ENCODE results near the gene GPR4.
"Not testable (repeated sequence)": the region's sequence is repeated elsewhere in the genome, so short reads cannot be mapped to it uniquely, and the experiment has no call there.

GPR4 gene

GRCh38 chr19:45601524-45602374, at the start of gene GPR4:
Gene GPR4 (minus strand): TSS chr19:45602212. CDS start chr19:45591866, 10,346 bp downstream.
- in situ Hi-C loops (cut with HindIII; ENCODE audit: low sequenced_read_pairs), result no loop called here

- in situ Hi-C loops (cut with HindIII; ENCODE audit: low sequenced_read_pairs), result no loop called here
Measured at GRCh38 chr19:45650722-45651121, 48.7 kb upstream of the GPR4 start.

- in situ Hi-C loops (cut with HindIII; ENCODE audit: low sequenced_read_pairs), result no loop called here
Measured at GRCh38 chr19:45646345-45646698, 44.3 kb upstream of the GPR4 start.

- in situ Hi-C loops (cut with HindIII; ENCODE audit: low sequenced_read_pairs), result no loop called here
Measured at GRCh38 chr19:45645631-45646344, 43.8 kb upstream of the GPR4 start.

GRCh38 chr19:45645068-45645630, 43.1 kb upstream of the GPR4 start:
- in situ Hi-C loops (cut with HindIII; ENCODE audit: low sequenced_read_pairs), result no loop called here

GRCh38 chr19:45643927-45644771, 42.1 kb upstream of the GPR4 start:
- in situ Hi-C loops (cut with HindIII; ENCODE audit: low sequenced_read_pairs), result no loop called here

- in situ Hi-C loops (cut with HindIII; ENCODE audit: low sequenced_read_pairs), result no loop called here
Measured at GRCh38 chr19:45643024-45643926, 41.3 kb upstream of the GPR4 start.

GRCh38 chr19:45641274-45642105, 39.5 kb upstream of the GPR4 start:
- in situ Hi-C loops (cut with HindIII; ENCODE audit: low sequenced_read_pairs), result no loop called here

GRCh38 chr19:45640849-45641273, 38.8 kb upstream of the GPR4 start:
- in situ Hi-C loops (cut with HindIII; ENCODE audit: low sequenced_read_pairs), result no loop called here

- in situ Hi-C loops (cut with HindIII; ENCODE audit: low sequenced_read_pairs), result no loop called here
Measured at GRCh38 chr19:45638930-45639729, 37.1 kb upstream of the GPR4 start, which contains the start of gene EML2. Gene EML2 (minus strand): TSS chr19:45639397. CDS start chr19:45639376, 21 bp downstream.

- in situ Hi-C loops (cut with HindIII; ENCODE audit: low sequenced_read_pairs), result no loop called here
Measured at GRCh38 chr19:45637890-45638667, 36.1 kb upstream of the GPR4 start.

GRCh38 chr19:45636902-45637301, 34.9 kb upstream of the GPR4 start:
- in situ Hi-C loops (cut with HindIII; ENCODE audit: low sequenced_read_pairs), result no loop called here

GRCh38 chr19:45636275-45636674, 34.3 kb upstream of the GPR4 start:
- in situ Hi-C loops (cut with HindIII; ENCODE audit: low sequenced_read_pairs), result no loop called here

GRCh38 chr19:45632468-45633196, 30.6 kb upstream of the GPR4 start:
- in situ Hi-C loops (cut with HindIII; ENCODE audit: low sequenced_read_pairs), result no loop called here

GRCh38 chr19:45630463-45630862, 28.5 kb upstream of the GPR4 start:
- in situ Hi-C loops (cut with HindIII; ENCODE audit: low sequenced_read_pairs), result no loop called here

- in situ Hi-C loops (cut with HindIII; ENCODE audit: low sequenced_read_pairs), result no loop called here
Measured at GRCh38 chr19:45629704-45630103, 27.7 kb upstream of the GPR4 start.

GRCh38 chr19:45628219-45628618, 26.2 kb upstream of the GPR4 start:
- in situ Hi-C loops (cut with HindIII; ENCODE audit: low sequenced_read_pairs), result not testable (repeated sequence)

All from DLD1 (cell line).